Retinal pigment epithelial cell (primary cell): ENCODE data around the gene DPCD.

Experiments
- DNase-seq: peaks from one replicate; pipeline ENCODE4 v3.0.0-alpha.2; 2010; ENCODE audit warnings: low read depth
- H3K4me3 ChIP-seq: 2 replicates; pipeline ENCODE4 v1.5.1; 2011; ENCODE audit warnings: mild to moderate bottlenecking, low read length, control low read depth, moderate library complexity
- CTCF ChIP-seq: conservative IDR thresholded peaks from 2 replicates; pipeline ENCODE4 v1.5.1; 2011; ENCODE audit warnings: low read depth, low read length, control low read depth, inconsistent platforms

DPCD gene

GRCh38 chr10:101563007-101563406, 25.1 kb upstream of the DPCD start:
- no peak overlapping the region for H3K4me3 ChIP-seq
- no peak for DNase-seq
- no peak for TF ChIP-seq CTCF

- no peak for TF ChIP-seq CTCF
Measured at GRCh38 chr10:101563497-101564040, 24.6 kb upstream of the DPCD start.

DNA sequence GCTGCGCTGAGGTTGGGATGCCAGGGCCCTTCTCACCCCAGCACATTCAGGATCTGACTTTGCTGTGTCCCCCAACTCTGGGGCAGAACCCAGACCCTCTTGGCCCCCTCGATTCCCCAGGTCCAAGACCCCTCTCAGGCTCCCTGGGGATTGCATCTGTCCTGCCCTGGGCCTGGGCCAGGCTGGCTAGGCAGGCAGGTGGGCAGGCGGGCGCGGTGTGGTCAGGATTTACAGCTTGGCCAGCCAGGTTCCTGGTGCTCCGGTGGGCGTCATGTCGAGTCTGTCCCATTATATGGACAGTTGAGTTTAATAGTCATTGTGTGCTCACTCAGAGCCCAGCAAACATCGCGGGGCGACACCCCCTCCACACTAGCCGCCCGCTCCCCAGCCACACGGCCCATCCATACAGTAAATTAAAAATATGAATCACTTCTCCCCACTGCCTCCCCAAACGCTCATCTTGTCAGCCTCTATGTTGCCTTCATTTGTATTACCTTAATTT, 23.6 kb upstream of the DPCD start:
- no peak for TF ChIP-seq CTCF
- H3K4me3 ChIP-seq, result no peak overlapping the region
- DNase-seq, result no peak

More at GRCh38 chr10:101563497-101564040, 24.6 kb upstream of the DPCD start:
- no peak overlapping the region for H3K4me3 ChIP-seq
- no peak for DNase-seq

GRCh38 chr10:101565370-101565900, 22.7 kb upstream of the DPCD start:
- no peak overlapping the region for H3K4me3 ChIP-seq
- DNase-seq, result no peak

GRCh38 chr10:101565936-101566332, 22.2 kb upstream of the DPCD start:
- H3K4me3 ChIP-seq, result no peak overlapping the region
- TF ChIP-seq CTCF, result no peak
- no peak for DNase-seq

More at GRCh38 chr10:101565370-101565900, 22.7 kb upstream of the DPCD start:
- TF ChIP-seq CTCF, result no peak

DNA sequence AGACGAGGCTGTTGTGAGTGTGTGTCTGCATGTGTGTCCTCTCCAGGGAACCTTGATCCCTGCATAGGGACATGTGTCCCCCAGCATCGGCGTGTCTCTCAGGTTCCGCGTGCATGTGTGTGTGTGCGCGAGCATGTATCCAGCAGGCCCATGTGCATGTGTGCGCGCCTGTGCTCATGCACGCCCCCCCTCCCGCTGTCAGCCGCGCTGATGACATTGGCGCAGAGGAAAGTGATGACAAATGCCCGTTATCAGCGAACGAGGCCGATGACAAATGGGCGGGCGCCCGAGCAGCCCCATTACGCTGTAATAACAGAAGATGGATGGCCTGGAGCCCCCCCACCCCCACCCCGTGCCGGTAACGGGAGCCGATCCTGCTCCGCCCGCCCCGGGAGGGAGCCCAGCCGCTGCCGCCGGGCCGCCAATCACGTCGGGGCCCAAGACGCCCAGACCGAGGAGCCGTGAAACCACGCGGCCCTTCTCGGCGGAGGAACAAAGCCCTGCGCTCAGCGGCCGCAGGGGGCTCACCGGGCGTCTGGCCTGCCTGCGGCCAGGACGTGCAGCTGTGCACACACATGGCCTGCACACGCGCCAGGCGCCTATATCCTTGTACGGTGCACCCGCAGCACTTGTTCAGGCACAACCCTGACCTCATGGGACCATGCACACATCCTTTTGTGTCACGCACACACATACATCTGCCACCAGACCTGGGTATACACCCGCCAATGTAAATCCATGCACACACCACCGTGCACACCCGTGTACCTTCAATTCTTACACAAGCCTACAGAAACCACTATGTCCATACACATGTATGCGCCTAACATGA, 21.6 kb upstream of the DPCD start:
- no peak for TF ChIP-seq CTCF
- DNase-seq, result no peak
- no peak overlapping the region for H3K4me3 ChIP-seq
